Neural progenitor cell (in vitro differentiated cells): ENCODE results near the gene RREB1.

Experiments
- CTCF ChIP-seq: fragments of 200-600 bp; sonication (generic); IDR thresholded peaks from 2 replicates; pipeline ENCODE4 v1.5.1; 2017; ENCODE audit warnings: antibody characterized with exemption, mild to moderate bottlenecking
- EZH2 ChIP-seq: fragments of 200-600 bp; sonication (generic); IDR thresholded peaks from 2 replicates; pipeline ENCODE4 v1.6.1; 2017; ENCODE audit warnings: antibody characterized with exemption, mild to moderate bottlenecking, moderate library complexity
- EZH2phosphoT487 ChIP-seq: fragments of 200-600 bp; sonication (generic); IDR thresholded peaks from 2 replicates; pipeline ENCODE4 v1.6.1; 2017; ENCODE audit warnings: antibody characterized with exemption

- TF ChIP-seq CTCF, result no peak
- no peak for TF ChIP-seq EZH2phosphoT487
- no peak for TF ChIP-seq EZH2
Observed at GRCh38 chr6:7145885-7146828, 38.4 kb downstream of the RREB1 start.
